GM23338 (cell line): Measurements from ENCODE around the gene CASP8. TPM values are rescaled to one million over a fixed set of nuclear protein-coding genes. Genes with fewer than 3 reads are reported as not detected.
A peak's percentile ranks its signal among the peaks of the same experiment; 100 is the strongest.

ENCODE experiments used
- ATAC-seq: fragments of 200-7000 bp; cut with Tn5 transposase; 3 replicates; pipeline ENCODE4 v1.9.1; 2020
- DNase-seq: peaks from one replicate; pipeline ENCODE4 v3.0.0-alpha.2; 2015; ENCODE audit warnings: low spot score
- H2AFZ ChIP-seq: fragments of 200-600 bp; sonication (generic); 2 replicates; pipeline ENCODE4 v1.8.0; 2016; ENCODE audit warnings: antibody characterized with exemption, mild to moderate bottlenecking, moderate library complexity
- H3F3A ChIP-seq: fragments of 200-600 bp; sonication (generic); replicated peaks from 2 replicates; pipeline ENCODE4 v1.8.0; 2017; ENCODE audit warnings: antibody characterized with exemption, mixed run types, low read depth
- H3K27ac ChIP-seq: fragments of 200-600 bp; sonication (generic); 2 replicates; pipeline ENCODE4 v1.6.1; 2016; ENCODE audit warnings: low read depth
- H3K27me3 ChIP-seq: fragments of 200-600 bp; sonication (generic); 2 replicates; pipeline ENCODE4 v1.8.0; 2016; ENCODE audit warnings: mild to moderate bottlenecking, mixed run types, moderate library complexity; ENCODE audit not compliant: insufficient read depth
- H3K36me3 ChIP-seq: fragments of 200-600 bp; sonication (generic); 2 replicates; pipeline ENCODE4 v1.8.0; 2016; ENCODE audit warnings: mild to moderate bottlenecking; ENCODE audit not compliant: insufficient read depth
- H3K4me1 ChIP-seq: fragments of 200-600 bp; sonication (generic); 2 replicates; pipeline ENCODE4 v1.8.0; 2016; ENCODE audit warnings: mild to moderate bottlenecking, moderate library complexity; ENCODE audit not compliant: insufficient read depth
- H3K4me2 ChIP-seq: fragments of 200-600 bp; sonication (generic); 2 replicates; pipeline ENCODE4 v1.7.1; 2017; ENCODE audit warnings: mixed run types
- H3K4me3 ChIP-seq: fragments of 200-600 bp; sonication (generic); 2 replicates; pipeline ENCODE4 v1.6.1; 2016; ENCODE audit warnings: mixed run types
- H3K79me2 ChIP-seq: fragments of 200-600 bp; sonication (generic); replicated peaks from 2 replicates; pipeline ENCODE4 v1.8.0; 2017; ENCODE audit warnings: mild to moderate bottlenecking; ENCODE audit not compliant: insufficient read depth
- H3K9me2 ChIP-seq: fragments of 200-600 bp; sonication (generic); 2 replicates; pipeline ENCODE4 v1.8.0; 2017; ENCODE audit not compliant: insufficient read depth
- H4K20me1 ChIP-seq: fragments of 200-600 bp; sonication (generic); replicated peaks from 2 replicates; pipeline ENCODE4 v1.8.0; 2017; ENCODE audit warnings: mild to moderate bottlenecking; ENCODE audit not compliant: insufficient read depth
- H3K27ac Mint-ChIP-seq: 2 replicates; pipeline ENCODE4 v1.8.0; 2020; ENCODE audit warnings: inconsistent platforms, mild to moderate bottlenecking, moderate library complexity, mixed read lengths
- H3K27me3 Mint-ChIP-seq: 3 replicates; pipeline ENCODE4 v1.8.0; 2022; ENCODE audit warnings: low read depth, mild to moderate bottlenecking, moderate library complexity, mixed read lengths, inconsistent platforms; ENCODE audit not compliant: insufficient read depth, poor library complexity
- H3K36me3 Mint-ChIP-seq: 3 replicates; pipeline ENCODE4 v1.8.0; 2021; ENCODE audit warnings: low read depth, mild to moderate bottlenecking, inconsistent platforms, moderate library complexity, mixed read lengths
- H3K4me1 Mint-ChIP-seq: 3 replicates; pipeline ENCODE4 v1.8.0; 2020; ENCODE audit warnings: mild to moderate bottlenecking, inconsistent platforms, mixed read lengths
- H3K4me3 Mint-ChIP-seq: 3 replicates; pipeline ENCODE4 v1.8.0; 2021; ENCODE audit warnings: moderate library complexity, mild to moderate bottlenecking, inconsistent platforms, mixed read lengths
- H3K9me3 Mint-ChIP-seq: 3 replicates; pipeline ENCODE4 v1.8.0; 2020; ENCODE audit warnings: moderate library complexity, mild to moderate bottlenecking, inconsistent platforms, mixed read lengths
- CREB1 ChIP-seq: fragments of 250-450 bp; sonication (Bioruptor Pico); IDR thresholded peaks from 2 replicates; pipeline ENCODE4 v1.5.0; 2020; ENCODE audit warnings: low read depth, mild to moderate bottlenecking, moderate library complexity
- CTCF ChIP-seq, 2 experiments: fragments of 200-600 bp in 1 of 2; sonication (generic) in 1 of 2; conservative IDR thresholded peaks; 2 replicates each; pipeline versions ENCODE4 v1.5.1 to v1.6.1; 2016 to 2017; ENCODE audit warnings: antibody characterized with exemption in 2 of 2, low read depth in 2 of 2, mild to moderate bottlenecking in 2 of 2, moderate library complexity in 1 of 2
- POLR2AphosphoS5 ChIP-seq: IDR thresholded peaks from 2 replicates; pipeline ENCODE4 v1.6.1; 2016; ENCODE audit warnings: antibody characterized with exemption, low read depth
- REST ChIP-seq: IDR thresholded peaks from one replicate; pipeline ENCODE4 v1.6.1; 2018; ENCODE audit warnings: antibody characterized with exemption; ENCODE audit not compliant: unreplicated experiment
- ZNF114 ChIP-seq: fragments of 250-450 bp; sonication (Bioruptor Pico); IDR thresholded peaks from 2 replicates; pipeline ENCODE4 v1.5.0; 2020; ENCODE audit warnings: mild to moderate bottlenecking, moderate library complexity
- ZNF462 ChIP-seq: fragments of 250-450 bp; sonication (Bioruptor Pico); IDR thresholded peaks from 2 replicates; pipeline ENCODE4 v1.5.0; 2020; ENCODE audit warnings: mild to moderate bottlenecking, moderate library complexity
- polyA plus RNA-seq: library from polyadenylated mRNA; unstranded; fragments of >200 nt; fragmentation: Nextera tagmentation; extraction: Ambion mirVana; gene quantifications from 2 replicates; pipeline ENCODE4 v1.2.1, GENCODE V29; 2016
- total RNA-seq: library from RNA; depleted of rRNA; stranded (reverse); fragments of >200 nt; shearing (Covaris generic); gene quantifications from 2 replicates; pipeline ENCODE4 v1.2.3, GENCODE V29; 2014

Gene CASP8
- total and polyA plus RNA-seq, 2 experiments from 2014 or later, result 2.3 to 3.6 TPM

GRCh38 chr2:201275990-201276389, 15.7 kb downstream of the CASP8 start:
- DNase-seq (peak; percentile 90), ATAC-seq (peak; percentile 100)
- TF ChIP-seq CTCF (conservative IDR thresholded peaks at IDR 0.05; ENCODE audit: low read depth in 2 of 2) (peak; percentile 67 to 79), CREB1 (CRISPR knock-in tag) (0 out of 2 replicates have a peak, but pooled peaks have one; percentile 9), ZNF114 (CRISPR knock-in tag) (no peak), REST (no peak), POLR2AphosphoS5 (no peak), ZNF462 (CRISPR knock-in tag) (no peak)
- Histone ChIP-seq H3K9me2 (no peaks in the 10 kb centered on the region), H3K79me2 (no peaks in the 10 kb centered on the region), H3K27me3 (no peaks in the 10 kb centered on the region), H3F3A (no peaks in the 10 kb centered on the region), H3K4me2 (no peak overlapping the region), H3K4me1 (no peaks in the 10 kb centered on the region), H3K27ac (no peak overlapping the region), H2AFZ (no peak overlapping the region), H3K4me3 (no peak overlapping the region), H3K36me3 (no peaks in the 10 kb centered on the region), H4K20me1 (no peaks in the 10 kb centered on the region)
- Mint-ChIP-seq H3K4me1 (no peaks in the 10 kb centered on the region), H3K27ac (no peak overlapping the region), H3K4me3 (no peak overlapping the region), H3K9me3 (no peaks in the 10 kb centered on the region), H3K27me3 (no peaks in the 10 kb centered on the region), H3K36me3 (no peaks in the 10 kb centered on the region)
